IMR-90 (cell line): ENCODE data around the gene HHLA2. TPM values are rescaled to one million over a fixed set of nuclear protein-coding genes. Genes with fewer than 3 reads are reported as not detected.

Source experiments
- ATAC-seq: fragments of 200-7000 bp; cut with Tn5 transposase; 2 replicates; pipeline ENCODE4 v1.9.1; 2020; ENCODE audit warnings: low read depth, mild to moderate bottlenecking, moderate library complexity
- BruUV-seq: library from RNA; stranded (reverse); fragments of 400-500 nt; replicated peaks from 2 replicates; lab custom pipeline; 2021; lab: Mats Ljungman, UMichigan
- CTCF ChIA-PET: fragments of 300-600 bp; formaldehyde crosslinking; extraction: SDS; loops from one replicate; lab custom pipeline; 2021; ENCODE audit warnings: antibody characterized with exemption; lab: Yijun Ruan, JAX
- POLR2A ChIA-PET: fragments of 300-600 bp; sonication (Branson Sonifier 250); formaldehyde crosslinking; loops from one replicate; lab custom pipeline; 2022; ENCODE audit warnings: antibody characterized with exemption; ENCODE audit not compliant: unreplicated experiment; lab: Charles Lee
- DNase-seq: peaks from one replicate; pipeline ENCODE4 v3.0.0; 2013
- H2AFZ ChIP-seq: replicated peaks from 2 replicates; pipeline ENCODE3; 2013; ENCODE audit warnings: low read length, mild to moderate bottlenecking; ENCODE audit not compliant: poor library complexity
- H2AK5ac ChIP-seq: 2 replicates; pipeline ENCODE4 v1.6.1; 2013; ENCODE audit warnings: low read depth, low read length, inconsistent platforms
- H2AK9ac ChIP-seq: replicated peaks from 2 replicates; pipeline ENCODE3; 2013; ENCODE audit warnings: mild to moderate bottlenecking, low read depth, low read length, moderate library complexity; ENCODE audit not compliant: poor library complexity
- H2BK120ac ChIP-seq: 2 replicates; pipeline ENCODE4 v1.6.1; 2013; ENCODE audit warnings: low read depth, low read length, inconsistent platforms
- H2BK15ac ChIP-seq: 3 replicates; pipeline ENCODE4 v1.6.1; 2013; ENCODE audit warnings: low read depth, low read length, inconsistent platforms
- H2BK20ac ChIP-seq: 2 replicates; pipeline ENCODE4 v1.6.1; 2013; ENCODE audit warnings: low read depth, mild to moderate bottlenecking, inconsistent platforms, low read length, moderate library complexity
- H2BK5ac ChIP-seq: 2 replicates; pipeline ENCODE4 v1.6.1; 2013; ENCODE audit warnings: mild to moderate bottlenecking, low read depth, low read length, inconsistent platforms; ENCODE audit not compliant: poor library complexity, severe bottlenecking
- H3K14ac ChIP-seq: replicated peaks from 2 replicates; pipeline ENCODE4 v1.6.1; 2013; ENCODE audit warnings: low read depth, low read length, inconsistent platforms
- H3K18ac ChIP-seq: 2 replicates; pipeline ENCODE4 v1.6.1; 2013; ENCODE audit warnings: low read depth, low read length, control low read depth
- H3K23ac ChIP-seq: 2 replicates; pipeline ENCODE4 v1.6.1; 2013; ENCODE audit warnings: low read depth, low read length, inconsistent platforms
- H3K27ac ChIP-seq: 2 replicates; pipeline ENCODE4 v1.5.1; 2013; ENCODE audit warnings: mild to moderate bottlenecking, control low read depth, low read length; ENCODE audit not compliant: insufficient read depth
- H3K27me3 ChIP-seq: 2 replicates; pipeline ENCODE4 v1.6.1; 2013; ENCODE audit warnings: low read length; ENCODE audit not compliant: control insufficient read depth, insufficient read depth
- H3K36me3 ChIP-seq: 2 replicates; pipeline ENCODE4 v1.6.1; 2013; ENCODE audit warnings: low read length, mixed read lengths; ENCODE audit not compliant: control insufficient read depth, insufficient read depth
- H3K4ac ChIP-seq: 2 replicates; pipeline ENCODE4 v1.6.1; 2013; ENCODE audit warnings: low read depth, low read length, inconsistent platforms
- H3K4me1 ChIP-seq: 2 replicates; pipeline ENCODE4 v1.6.1; 2013; ENCODE audit warnings: low read length, mixed read lengths; ENCODE audit not compliant: control insufficient read depth, insufficient read depth
- H3K4me2 ChIP-seq: 2 replicates; pipeline ENCODE4 v1.6.1; 2013; ENCODE audit warnings: low read depth, mild to moderate bottlenecking, control low read depth, low read length, moderate library complexity
- H3K4me3 ChIP-seq: 2 replicates; pipeline ENCODE4 v1.5.1; 2013; ENCODE audit warnings: low read depth, mild to moderate bottlenecking, control low read depth, low read length, moderate library complexity; ENCODE audit not compliant: insufficient read depth
- H3K56ac ChIP-seq: 2 replicates; pipeline ENCODE4 v1.6.1; 2013; ENCODE audit warnings: low read length, inconsistent platforms; ENCODE audit not compliant: insufficient read depth; ENCODE audit errors: extremely low read depth
- H3K79me1 ChIP-seq, 2 experiments: 2 replicates each; pipeline ENCODE4 v1.6.1; 2013; ENCODE audit warnings: low read length in 2 of 2, inconsistent platforms in 1 of 2, low read depth in 1 of 2
- H3K9ac ChIP-seq: 2 replicates; pipeline ENCODE4 v1.6.1; 2013; ENCODE audit warnings: low read depth, low read length, control low read depth
- H3K9me1 ChIP-seq: 2 replicates; pipeline ENCODE4 v1.6.1; 2013; ENCODE audit warnings: low read length, inconsistent platforms; ENCODE audit not compliant: insufficient read depth
- H3K9me3 ChIP-seq: 2 replicates; pipeline ENCODE4 v1.6.1; 2013; ENCODE audit warnings: low read length; ENCODE audit not compliant: control insufficient read depth, insufficient read depth
- H4K20me1 ChIP-seq: 2 replicates; pipeline ENCODE4 v1.6.1; 2013; ENCODE audit warnings: low read length, inconsistent platforms; ENCODE audit not compliant: insufficient read depth
- H4K5ac ChIP-seq: 2 replicates; pipeline ENCODE4 v1.6.1; 2013; ENCODE audit warnings: mild to moderate bottlenecking, low read depth, low read length, control low read depth
- H4K8ac ChIP-seq, 2 experiments: 2 replicates each; pipeline ENCODE4 v1.6.1; 2013; ENCODE audit warnings: low read depth in 2 of 2, low read length in 2 of 2, control low read depth in 1 of 2, inconsistent platforms in 1 of 2
- H4K91ac ChIP-seq: 2 replicates; pipeline ENCODE4 v1.6.1; 2013; ENCODE audit warnings: low read depth, low read length, inconsistent platforms; ENCODE audit not compliant: insufficient read depth
- BHLHE40 ChIP-seq: fragments of 150-350 bp; IDR thresholded peaks from 2 replicates; pipeline ENCODE4 v1.6.1; 2016; ENCODE audit warnings: mild to moderate bottlenecking, low read depth, low read length
- NFE2L2 ChIP-seq: fragments of 150-350 bp; IDR thresholded peaks from 2 replicates; pipeline ENCODE4 v1.6.1; 2016; ENCODE audit warnings: low read depth, mild to moderate bottlenecking, low read length
- RCOR1 ChIP-seq: IDR thresholded peaks from 2 replicates; pipeline ENCODE4 v1.6.1; 2012; ENCODE audit warnings: mild to moderate bottlenecking, low read length, improper control_type of control experiment; ENCODE audit not compliant: insufficient replicate concordance
- WGBS, 2 experiments: methylation state at CpG; one replicate each; pipeline versions ENCODE4 v1.1.5 to v1.1.7; 2013; ENCODE audit warnings: missing lambda C conversion rate in 2 of 2; ENCODE audit not compliant: insufficient read length in 1 of 2; ENCODE audit errors: extremely low coverage in 2 of 2; 5-methylcytosine and 5-hydroxymethylcytosine counted together
- dilution Hi-C: fragments of 300-500 bp; cut with HindIII; formaldehyde crosslinking; loops from one replicate; pipeline ENCODE4 v1.14.3; 2018; ENCODE audit warnings: low sequenced_read_pairs; ENCODE audit not compliant: unreplicated experiment
- in situ Hi-C: fragments of 300-500 bp; cut with MboI; formaldehyde crosslinking; loops from 3 replicates; pipeline ENCODE4 v1.14.3; 2019; ENCODE audit warnings: low sequenced_read_pairs, inconsistent platforms, mixed read lengths
- intact Hi-C: fragments of 100-400 bp; cut with micrococcal nuclease; formaldehyde crosslinking; loops from 2 replicates; pipeline ENCODE4 v1.10.0; 2022
- polyA plus RNA-seq, 3 experiments: library from polyadenylated mRNA; depleted of rRNA; stranded (reverse); fragments of >200 nt; gene quantifications; 2 replicates each; pipeline ENCODE4 v1.2.3, GENCODE V29; 2012; ENCODE audit warnings: low replicate concordance in 1 of 3
- total RNA-seq: library from RNA; depleted of rRNA; stranded (reverse); fragments of >200 nt; gene quantifications from 2 replicates; pipeline ENCODE4 v1.2.3, GENCODE V29; 2012
- TF ChIP-seq, protein P1 (sequence below): fragments of 150-350 bp; IDR thresholded peaks from 2 replicates; pipeline ENCODE4 v1.6.1; 2017; ENCODE audit warnings: mild to moderate bottlenecking, antibody characterized with exemption, low read length, low read depth
- TF ChIP-seq, protein P2 (sequence below): fragments of 150-350 bp; IDR thresholded peaks from 2 replicates; pipeline ENCODE4 v1.6.1; 2016; ENCODE audit warnings: low read depth, mild to moderate bottlenecking, low read length, moderate library complexity, borderline replicate concordance

Gene HHLA2
- total and polyA plus RNA-seq, 2 of the 4 experiments (the other 2 are of a cell fraction): not detected

DNA sequence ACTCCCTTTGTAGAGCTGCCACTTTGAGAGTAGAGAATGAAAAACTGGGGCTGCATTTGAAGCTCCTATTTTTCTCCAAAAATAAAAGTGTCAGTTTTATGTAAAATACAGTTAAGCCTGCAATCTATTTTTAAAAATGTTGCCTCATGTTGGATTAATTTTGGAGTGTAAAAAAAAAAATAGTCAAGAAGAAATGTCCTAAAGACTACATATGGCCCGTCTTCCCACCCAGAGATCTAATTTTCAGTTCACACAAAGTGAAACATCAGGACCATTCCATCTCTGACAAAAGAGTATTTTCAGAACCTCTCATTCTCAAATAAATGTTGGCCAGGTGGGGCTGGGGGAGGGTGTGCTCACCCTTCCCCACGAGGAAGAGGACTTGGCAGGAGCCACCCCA lies 62.7 kb downstream of the HHLA2 start:
- Histone ChIP-seq H3K79me1 (no peaks in the 10 kb centered on the region), H3K27me3 (peaks cover 4% of the 10 kb centered on the region), H2BK20ac (no peak overlapping the region), H3K4me2 (no peak overlapping the region), H2AK9ac (no peak overlapping the region), H4K5ac (no peak overlapping the region), H2AFZ (no peak overlapping the region), H2BK120ac (no peak overlapping the region), H4K8ac (no peak overlapping the region), H3K18ac (no peak overlapping the region), H3K27ac (no peak overlapping the region), H2BK5ac (no peak overlapping the region), H3K36me3 (no peaks in the 10 kb centered on the region), H3K14ac (no peak overlapping the region), H2AK5ac (no peak overlapping the region), H3K9me3 (no peaks in the 10 kb centered on the region), H3K4me1 (no peaks in the 10 kb centered on the region), H3K56ac (no peak overlapping the region), H3K4me3 (no peak overlapping the region), H4K20me1 (no peaks in the 10 kb centered on the region), H4K91ac (no peak overlapping the region), H3K4ac (no peak overlapping the region), H2BK15ac (no peak overlapping the region), H3K9me1 (no peaks in the 10 kb centered on the region), H3K9ac (no peak overlapping the region), H3K23ac (no peak overlapping the region)
- dilution Hi-C loops (no loop called here), in situ Hi-C loops (no loop called here), intact Hi-C loops (no loop called here)
- DNase-seq: no peak
- TF ChIP-seq, protein P1, sequence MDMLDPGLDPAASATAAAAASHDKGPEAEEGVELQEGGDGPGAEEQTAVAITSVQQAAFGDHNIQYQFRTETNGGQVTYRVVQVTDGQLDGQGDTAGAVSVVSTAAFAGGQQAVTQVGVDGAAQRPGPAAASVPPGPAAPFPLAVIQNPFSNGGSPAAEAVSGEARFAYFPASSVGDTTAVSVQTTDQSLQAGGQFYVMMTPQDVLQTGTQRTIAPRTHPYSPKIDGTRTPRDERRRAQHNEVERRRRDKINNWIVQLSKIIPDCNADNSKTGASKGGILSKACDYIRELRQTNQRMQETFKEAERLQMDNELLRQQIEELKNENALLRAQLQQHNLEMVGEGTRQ: no peak
- TF ChIP-seq NFE2L2 (no peak), BHLHE40 (no peak), RCOR1 (no peak)
- TF ChIP-seq, protein P2, sequence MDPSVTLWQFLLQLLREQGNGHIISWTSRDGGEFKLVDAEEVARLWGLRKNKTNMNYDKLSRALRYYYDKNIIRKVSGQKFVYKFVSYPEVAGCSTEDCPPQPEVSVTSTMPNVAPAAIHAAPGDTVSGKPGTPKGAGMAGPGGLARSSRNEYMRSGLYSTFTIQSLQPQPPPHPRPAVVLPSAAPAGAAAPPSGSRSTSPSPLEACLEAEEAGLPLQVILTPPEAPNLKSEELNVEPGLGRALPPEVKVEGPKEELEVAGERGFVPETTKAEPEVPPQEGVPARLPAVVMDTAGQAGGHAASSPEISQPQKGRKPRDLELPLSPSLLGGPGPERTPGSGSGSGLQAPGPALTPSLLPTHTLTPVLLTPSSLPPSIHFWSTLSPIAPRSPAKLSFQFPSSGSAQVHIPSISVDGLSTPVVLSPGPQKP: no peak
- ChIA-PET POLR2A (no interaction called here), CTCF (no interaction called here)
- no CpG with 5 or more reads among the region's 2 CpGs for WGBS, 2 experiments
- BruUV-seq: no TSS peak
- no peak for ATAC-seq
